Loucy (cell line): Measurements from ENCODE around the gene LIG3.
A peak's percentile ranks its signal among the peaks of the same experiment; 100 is the strongest.

Source experiments
- H2AFZ ChIP-seq: fragments of 200-600 bp; sonication (generic); 2 replicates; pipeline ENCODE4 v1.6.0; 2016; ENCODE audit warnings: antibody characterized with exemption, mild to moderate bottlenecking, low read length, moderate library complexity
- H3F3A ChIP-seq: fragments of 200-600 bp; 2 replicates; pipeline ENCODE4 v1.6.0; 2016; ENCODE audit warnings: antibody characterized with exemption, low read depth, mild to moderate bottlenecking
- H3K27me3 ChIP-seq: fragments of 200-600 bp; sonication (generic); 2 replicates; pipeline ENCODE4 v1.6.1; 2014; ENCODE audit warnings: low read length, mild to moderate bottlenecking; ENCODE audit not compliant: insufficient read depth, poor library complexity, severe bottlenecking
- H3K36me3 ChIP-seq: fragments of 200-600 bp; sonication (generic); 2 replicates; pipeline ENCODE4 v1.6.1; 2016; ENCODE audit warnings: low read length; ENCODE audit not compliant: insufficient read depth
- H3K4me1 ChIP-seq: fragments of 200-600 bp; sonication (generic); 2 replicates; pipeline ENCODE4 v1.5.1; 2014; ENCODE audit warnings: low read length, mild to moderate bottlenecking; ENCODE audit not compliant: insufficient read depth, poor library complexity, severe bottlenecking
- H3K4me2 ChIP-seq: fragments of 200-600 bp; sonication (generic); 2 replicates; pipeline ENCODE4 v1.6.0; 2014; ENCODE audit warnings: antibody characterized with exemption, low read length, low read depth, mild to moderate bottlenecking; ENCODE audit not compliant: poor library complexity, severe bottlenecking
- H3K4me3 ChIP-seq: fragments of 200-600 bp; sonication (generic); 2 replicates; pipeline ENCODE4 v1.5.1; 2014; ENCODE audit warnings: low read length, mild to moderate bottlenecking, mixed read lengths; ENCODE audit not compliant: poor library complexity, severe bottlenecking
- H3K79me2 ChIP-seq: fragments of 200-600 bp; sonication (generic); 2 replicates; pipeline ENCODE4 v1.6.1; 2014; ENCODE audit warnings: low read length; ENCODE audit not compliant: insufficient read depth
- H3K9ac ChIP-seq: fragments of 200-600 bp; sonication (generic); 2 replicates; pipeline ENCODE4 v1.6.0; 2014; ENCODE audit warnings: mild to moderate bottlenecking, low read depth, low read length, moderate library complexity; ENCODE audit not compliant: poor library complexity, severe bottlenecking
- H3K9me2 ChIP-seq: fragments of 200-600 bp; sonication (generic); replicated peaks from 2 replicates; pipeline ENCODE4 v1.6.1; 2016; ENCODE audit warnings: low read depth, low read length, mixed read lengths
- H3K9me3 ChIP-seq: fragments of 200-600 bp; sonication (generic); 2 replicates; pipeline ENCODE4 v1.6.1; 2014; ENCODE audit warnings: mild to moderate bottlenecking, antibody characterized with exemption, low read length, low read depth; ENCODE audit not compliant: insufficient read depth
- H4K20me1 ChIP-seq: fragments of 200-600 bp; sonication (generic); 2 replicates; pipeline ENCODE4 v1.6.0; 2014; ENCODE audit warnings: antibody characterized with exemption, low read length, mild to moderate bottlenecking; ENCODE audit not compliant: insufficient read depth, poor library complexity, severe bottlenecking
- EZH2phosphoT487 ChIP-seq: fragments of 200-600 bp; IDR thresholded peaks from 2 replicates; pipeline ENCODE4 v1.6.1; 2018; ENCODE audit warnings: antibody characterized with exemption, mild to moderate bottlenecking, moderate library complexity, borderline replicate concordance
- TF ChIP-seq, protein P1 (sequence below): fragments of 200-600 bp; sonication (generic); conservative IDR thresholded peaks from 2 replicates; pipeline ENCODE4 v1.5.1; 2014; ENCODE audit warnings: mild to moderate bottlenecking, antibody characterized with exemption, low read length

Gene LIG3

DNA sequence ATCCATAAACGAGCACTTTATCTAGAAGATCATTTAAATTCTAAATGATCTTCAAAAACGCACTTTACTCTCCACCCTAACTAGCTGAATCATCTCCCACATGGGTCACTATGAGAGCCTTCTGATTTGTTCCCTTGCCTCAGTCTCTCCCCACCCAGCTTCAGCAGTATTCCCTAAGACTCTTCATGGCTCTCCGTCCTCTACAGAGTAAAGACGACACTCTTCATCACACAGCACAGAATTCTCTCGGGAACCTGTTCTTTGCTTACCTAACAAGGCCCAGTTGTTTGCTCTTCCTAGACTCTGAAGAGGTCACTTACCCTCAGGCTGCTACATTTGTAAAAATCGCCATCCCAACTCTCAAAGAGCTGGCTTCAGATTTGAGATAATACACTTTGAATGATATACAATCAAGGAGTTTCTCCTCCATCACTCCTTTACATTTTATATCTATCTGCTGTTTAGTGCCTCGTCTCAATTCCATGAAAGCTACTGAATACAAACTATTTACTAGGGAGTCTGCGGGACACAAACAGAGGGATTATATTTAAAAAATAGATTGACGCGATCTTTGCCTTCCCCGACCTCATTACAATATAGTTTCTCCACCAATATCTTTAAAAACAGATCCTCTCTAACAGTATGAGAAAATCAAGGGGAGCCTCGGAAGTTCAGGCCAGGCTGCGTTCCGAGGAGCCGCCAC lies 511 bp upstream of the LIG3 start:
- Histone ChIP-seq H3K4me3 (peak overlapping the region; percentile 81), H3K27me3 (no peaks in the 10 kb centered on the region), H3F3A (no peaks in the 10 kb centered on the region), H3K4me1 (peaks cover 43% of the 10 kb centered on the region), H3K9ac (peak overlapping the region; percentile 92), H2AFZ (peak overlapping the region; percentile 92), H3K79me2 (peaks cover 35% of the 10 kb centered on the region), H4K20me1 (no peaks in the 10 kb centered on the region), H3K36me3 (no peaks in the 10 kb centered on the region), H3K9me3 (no peaks in the 10 kb centered on the region), H3K9me2 (no peaks in the 10 kb centered on the region), H3K4me2 (peak overlapping the region; percentile 94)
- TF ChIP-seq, protein P1, sequence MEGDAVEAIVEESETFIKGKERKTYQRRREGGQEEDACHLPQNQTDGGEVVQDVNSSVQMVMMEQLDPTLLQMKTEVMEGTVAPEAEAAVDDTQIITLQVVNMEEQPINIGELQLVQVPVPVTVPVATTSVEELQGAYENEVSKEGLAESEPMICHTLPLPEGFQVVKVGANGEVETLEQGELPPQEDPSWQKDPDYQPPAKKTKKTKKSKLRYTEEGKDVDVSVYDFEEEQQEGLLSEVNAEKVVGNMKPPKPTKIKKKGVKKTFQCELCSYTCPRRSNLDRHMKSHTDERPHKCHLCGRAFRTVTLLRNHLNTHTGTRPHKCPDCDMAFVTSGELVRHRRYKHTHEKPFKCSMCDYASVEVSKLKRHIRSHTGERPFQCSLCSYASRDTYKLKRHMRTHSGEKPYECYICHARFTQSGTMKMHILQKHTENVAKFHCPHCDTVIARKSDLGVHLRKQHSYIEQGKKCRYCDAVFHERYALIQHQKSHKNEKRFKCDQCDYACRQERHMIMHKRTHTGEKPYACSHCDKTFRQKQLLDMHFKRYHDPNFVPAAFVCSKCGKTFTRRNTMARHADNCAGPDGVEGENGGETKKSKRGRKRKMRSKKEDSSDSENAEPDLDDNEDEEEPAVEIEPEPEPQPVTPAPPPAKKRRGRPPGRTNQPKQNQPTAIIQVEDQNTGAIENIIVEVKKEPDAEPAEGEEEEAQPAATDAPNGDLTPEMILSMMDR: no peak
- TF ChIP-seq EZH2phosphoT487: no peak

DNA sequence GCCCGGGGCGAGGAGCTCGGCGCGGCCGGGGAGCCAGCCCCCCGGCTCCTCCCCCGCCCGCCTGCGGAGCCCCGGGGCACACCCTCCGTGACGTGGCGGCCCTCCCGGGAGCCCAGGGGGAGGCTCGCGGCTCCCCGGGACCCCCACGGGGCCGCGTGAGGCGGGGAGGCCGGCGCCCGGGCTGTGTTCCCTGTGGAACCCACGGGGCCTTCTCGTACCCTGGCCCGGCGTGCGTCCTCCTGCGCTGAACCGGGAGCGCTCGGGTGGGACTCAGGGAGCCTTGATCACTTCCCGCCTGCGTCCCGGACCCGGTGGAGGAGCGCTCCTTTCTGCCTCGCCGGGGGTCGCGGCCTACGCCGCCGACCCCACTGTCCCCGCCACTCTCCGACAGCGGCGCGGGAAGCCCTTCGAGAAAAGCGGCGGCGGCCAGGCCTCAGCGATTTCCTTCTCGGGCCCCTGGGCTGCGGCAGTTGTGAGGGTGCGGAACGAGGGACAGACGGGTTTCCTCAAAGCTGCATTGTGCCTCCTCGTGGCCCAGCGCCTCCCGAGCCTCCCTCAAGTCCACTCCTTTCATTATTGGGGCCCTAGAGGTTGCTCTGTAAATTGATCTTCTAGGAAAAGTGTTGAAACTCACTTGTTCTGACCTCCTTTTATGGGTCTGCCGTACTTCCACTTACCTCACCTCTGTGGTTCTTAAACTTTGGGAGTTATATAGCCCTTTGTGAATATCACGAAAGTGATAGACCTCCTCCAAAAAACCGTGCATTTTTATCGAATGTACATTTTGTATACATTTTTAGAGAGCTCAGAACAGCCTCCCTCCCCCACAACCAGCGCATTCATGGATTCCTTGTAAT lies 597 bp downstream of the LIG3 start:
- Histone ChIP-seq H3F3A (no peaks in the 10 kb centered on the region), H3K79me2 (peaks cover 43% of the 10 kb centered on the region), H3K4me3 (peak overlapping the region; percentile 81), H4K20me1 (no peaks in the 10 kb centered on the region), H3K36me3 (no peaks in the 10 kb centered on the region), H2AFZ (peak overlapping the region; percentile 92), H3K9me2 (no peaks in the 10 kb centered on the region), H3K4me1 (peaks cover 53% of the 10 kb centered on the region), H3K9me3 (no peaks in the 10 kb centered on the region), H3K9ac (peak overlapping the region; percentile 92), H3K27me3 (no peaks in the 10 kb centered on the region), H3K4me2 (peak overlapping the region; percentile 88)
- TF ChIP-seq, protein P1: peak; percentile 56
- no peak for TF ChIP-seq EZH2phosphoT487

GRCh38 chr17:34981538-34982241 lies 1.4 kb downstream of the LIG3 start:
- H3K36me3 ChIP-seq: peaks cover 2% of the 10 kb centered on the region; the same call in 1 of the 2 replicates
- H3K9me3 ChIP-seq: no peaks in the 10 kb centered on the region
- H3K4me1 ChIP-seq: peaks cover 55% of the 10 kb centered on the region
- H3K9me2 ChIP-seq: no peaks in the 10 kb centered on the region
- peak overlapping the region; percentile 81 for H3K4me3 ChIP-seq
- no peaks in the 10 kb centered on the region for H4K20me1 ChIP-seq
- H2AFZ ChIP-seq: no peak overlapping the region
- peak overlapping the region; percentile 88 for H3K4me2 ChIP-seq
- no peak for TF ChIP-seq EZH2phosphoT487
- TF ChIP-seq, protein P1: no peak
- peaks cover 43% of the 10 kb centered on the region for H3K79me2 ChIP-seq
- H3K9ac ChIP-seq: peak overlapping the region; percentile 92
- H3K27me3 ChIP-seq: no peaks in the 10 kb centered on the region
- H3F3A ChIP-seq: no peaks in the 10 kb centered on the region
